ENCODE results near the gene RUNX1. TPM values are rescaled to one million over a fixed set of nuclear protein-coding genes. Genes with fewer than 3 reads are reported as not detected.

Gene RUNX1
- total and polyA plus RNA-seq, 10 of the 15 experiments (the other 5 are each of a cell fraction or from before 2014, with no cell fraction given) = 0.90 to 15.2 (median 4.1) TPM

DNA sequence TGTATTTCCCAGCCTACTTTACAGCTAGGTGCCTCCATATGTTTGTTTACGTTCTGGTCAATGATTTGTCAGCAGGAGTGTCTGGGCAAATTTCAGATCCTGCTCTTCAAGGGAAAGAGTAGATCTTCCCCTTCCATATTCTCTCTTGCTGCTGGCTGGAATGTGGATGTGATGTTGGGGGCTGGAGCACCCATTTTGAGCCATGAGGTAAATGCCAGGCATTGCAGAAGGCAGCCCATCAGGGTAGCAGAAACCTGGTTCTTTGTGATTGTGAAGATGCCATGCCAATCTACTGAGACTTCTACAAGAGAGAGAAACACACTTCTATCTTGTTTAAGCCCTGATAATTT is 25.1 kb downstream of the RUNX1 start:
- POLR2A ChIA-PET = no interaction called here
- no peak for ATAC-seq
- no peak for FAIRE-seq
- no TSS peak for BruUV-seq (replicated peaks)
- no peaks in the 10 kb centered on the region for H3K79me2 ChIP-seq (ENCODE audit: control insufficient read depth, insufficient read depth, low read length)
- SMC1A ChIA-PET (ENCODE audit: uncharacterized antibody, unreplicated experiment) = no interaction called here
- TF ChIP-seq SMAD1 (IDR thresholded peaks at IDR 0.05; ENCODE audit: low read depth, partially characterized antibody) (no peak), ZSCAN29 (IDR thresholded peaks at IDR 0.05) (no peak), MEF2B (IDR thresholded peaks at IDR 0.05; ENCODE audit: partially characterized antibody, poor library complexity, severe bottlenecking) (no peak), RBBP5 (conservative IDR thresholded peaks at IDR 0.05) (no peak), RUNX3 (IDR thresholded peaks at IDR 0.05; ENCODE audit: low read length) (no peak), NR2C2 (IDR thresholded peaks at IDR 0.05; ENCODE audit: borderline replicate concordance, control insufficient read depth, insufficient read length, low read depth) (no peak), ZNF207 (IDR thresholded peaks at IDR 0.05; ENCODE audit: borderline replicate concordance) (no peak), HCFC1 (IDR thresholded peaks at IDR 0.05; ENCODE audit: low read length) (no peak), BCL11A (IDR thresholded peaks at IDR 0.05; ENCODE audit: low read depth, low read length) (no peak), SUPT20H (IDR thresholded peaks at IDR 0.05; ENCODE audit: borderline replicate concordance, control insufficient read depth, low read depth, low read length) (no peak), SKIL (IDR thresholded peaks at IDR 0.05; ENCODE audit: low read depth, poor library complexity, severe bottlenecking) (no peak), HDAC6 (IDR thresholded peaks at IDR 0.05; ENCODE audit: unreplicated experiment) (no peak), KAT2A (conservative IDR thresholded peaks at IDR 0.05; ENCODE audit: control insufficient read depth, low read depth, low read length) (no peak)
- no peak overlapping the region for H3K4me2 ChIP-seq (ENCODE audit: control insufficient read depth, insufficient read depth)
- 100% methylated on average over 1 of the region's 1 CpG for WGBS (ENCODE audit: insufficient coverage, insufficient replicate concordance, low lambda C conversion rate, missing lambda C conversion rate)
- in situ Hi-C loops (cut with MboI) = no loop called here
- intact Hi-C loops (cut with micrococcal nuclease; ENCODE audit: unreplicated experiment) = no loop called here
- no peaks in the 10 kb centered on the region for H3K36me3 ChIP-seq (ENCODE audit: control insufficient read depth in 2 of 2, insufficient read depth in 2 of 2, low read length in 1 of 2)
- no peak for DNase-seq (ENCODE audit: low read depth, low spot score)
- no peak overlapping the region for H3K9ac ChIP-seq (ENCODE audit: control insufficient read depth, insufficient read depth, low read length)
- no peak overlapping the region for H2AFZ ChIP-seq (ENCODE audit: control insufficient read depth, low read depth, low read length)
- no peaks in the 10 kb centered on the region; a peak in 1 of 4 replicates for H3K27me3 ChIP-seq (replicated peaks in 1 of 2; ENCODE audit: control insufficient read depth in 2 of 2, insufficient read depth in 2 of 2, low read length in 1 of 2)
- H4K20me1 ChIP-seq (ENCODE audit: control insufficient read depth, insufficient read depth) = no peaks in the 10 kb centered on the region
- no peak overlapping the region for H3K27ac ChIP-seq (ENCODE audit: control insufficient read depth, insufficient read depth)
- peaks cover 25% of the 10 kb centered on the region for H3K4me1 ChIP-seq (ENCODE audit: control insufficient read depth, insufficient read depth, low read length)
- no peak overlapping the region for H3K4me3 ChIP-seq
- no peaks in the 10 kb centered on the region; the same call in 2 of the 3 replicates for H3K9me3 ChIP-seq (replicated peaks; ENCODE audit: control insufficient read depth, insufficient read depth, low read length)
- RAD21 ChIA-PET (ENCODE audit: unreplicated experiment) = no interaction called here
- CTCF ChIA-PET = no interaction called here

Data from GM12878 (cell line).